ENCODE measurements around the gene ITPR2. TPM values are rescaled to one million over a fixed set of nuclear protein-coding genes. Genes with fewer than 3 reads are reported as not detected.

ITPR2 gene
- total and polyA plus RNA-seq, 2 of the 8 experiments (the other 6 are each of a cell fraction or from before 2014, with no cell fraction given): 4.1 to 48.3 TPM

DNA sequence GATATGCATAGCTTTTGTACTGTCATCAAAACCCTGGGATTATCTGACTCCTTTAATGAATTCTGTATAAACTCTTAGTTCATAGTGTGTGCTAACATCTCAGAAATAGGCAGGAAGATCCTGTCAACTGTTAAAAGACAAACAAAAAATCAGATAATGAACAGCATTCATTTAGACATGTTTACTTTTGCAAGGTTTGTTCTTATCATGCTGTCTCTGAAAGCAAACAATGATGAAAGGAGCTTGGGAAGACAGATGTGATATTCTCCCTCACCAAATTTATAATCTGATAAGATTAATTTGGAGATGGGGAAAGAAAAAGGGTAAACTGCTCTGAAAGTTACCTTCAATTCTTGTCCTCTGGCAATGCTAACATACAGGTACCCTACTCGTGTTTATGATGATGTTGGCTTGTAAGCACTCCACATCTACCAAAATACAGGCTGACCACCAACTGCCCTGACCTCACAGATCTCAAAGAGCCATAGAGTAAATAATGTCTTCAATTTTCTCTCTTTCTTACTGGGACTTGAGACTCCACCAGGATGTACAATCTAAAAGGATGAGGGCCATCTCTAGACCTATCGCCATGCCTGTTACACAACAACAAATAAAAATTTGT is 403.8 kb downstream of the ITPR2 start (continued):
- TF ChIP-seq, protein P1, sequence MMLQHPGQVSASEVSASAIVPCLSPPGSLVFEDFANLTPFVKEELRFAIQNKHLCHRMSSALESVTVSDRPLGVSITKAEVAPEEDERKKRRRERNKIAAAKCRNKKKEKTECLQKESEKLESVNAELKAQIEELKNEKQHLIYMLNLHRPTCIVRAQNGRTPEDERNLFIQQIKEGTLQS (IDR thresholded peaks at IDR 0.05; ENCODE audit: insufficient read depth, low read depth, low read length): no peak
- TF ChIP-seq CBX5 (IDR thresholded peaks at IDR 0.05; ENCODE audit: low read depth, low read length) (no peak), TEAD4 (IDR thresholded peaks at IDR 0.05; ENCODE audit: low read depth, low read length) (no peak)
